T47D (cell line): ENCODE measurements around the gene KY.
A peak's percentile ranks its signal among the peaks of the same experiment; 100 is the strongest.

Experiments used
- DNase-seq, 2 experiments: peaks; one replicate each; pipeline versions ENCODE4 v3.0.0 to v3.0.0-alpha.2; 2011 to 2012; ENCODE audit warnings: low read depth in 1 of 2, low spot score in 1 of 2
- JUND ChIP-seq: IDR thresholded peaks from 2 replicates; pipeline ENCODE4 v1.6.1; 2012; ENCODE audit warnings: low read depth
- in situ Hi-C: cut with HindIII; loops from 2 replicates; pipeline ENCODE4 v1.10.0; 2016; ENCODE audit warnings: low sequenced_read_pairs, low pct_unique_long_range_greater_than_20kb

KY gene

DNA sequence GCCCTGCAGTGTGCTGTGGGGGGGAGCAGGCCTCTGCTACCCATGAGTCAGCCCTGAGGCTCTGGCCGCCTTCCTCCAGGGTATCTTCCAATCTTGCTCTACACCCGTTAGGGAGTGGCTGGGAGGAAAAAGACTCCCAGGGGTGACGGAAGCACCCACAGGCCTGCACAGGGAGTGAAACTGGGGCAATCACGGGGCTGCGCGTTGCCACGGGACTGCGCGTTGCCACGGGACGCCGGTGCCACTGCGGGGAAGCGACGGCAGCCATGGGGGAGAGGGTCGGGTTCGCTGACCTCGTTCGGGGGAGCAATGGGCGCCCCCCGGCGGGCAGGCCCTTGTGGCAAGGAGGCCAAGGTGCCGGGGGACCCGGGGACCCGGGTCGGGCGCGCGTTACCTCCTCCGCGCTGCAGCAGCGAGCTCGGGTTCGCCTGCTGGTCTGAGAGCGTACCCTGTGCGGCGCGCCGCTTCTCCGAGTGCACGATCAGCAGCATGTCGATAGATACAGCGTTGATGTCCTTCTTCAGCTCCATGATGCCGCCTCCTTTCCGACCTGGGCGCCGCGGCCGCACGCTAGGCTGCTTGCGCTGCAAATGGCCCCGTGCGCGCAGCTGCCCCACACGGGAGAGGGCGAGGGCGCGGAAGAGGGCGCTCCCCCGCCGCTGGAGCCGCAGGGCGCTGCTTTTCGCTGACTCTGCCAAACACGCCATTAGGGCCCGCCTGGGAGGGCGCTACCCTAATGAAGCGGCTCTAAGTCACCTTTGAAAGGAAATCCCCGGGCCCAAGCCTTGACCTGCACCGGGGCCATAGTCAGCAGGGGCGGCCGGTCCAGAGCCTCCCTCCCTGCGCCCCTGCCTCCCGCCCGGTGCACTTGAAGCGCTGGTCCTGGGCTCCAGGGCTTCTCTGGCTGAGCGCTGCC is at the start of gene KY:
Gene KY, minus strand, starts transcription at position 592 of the 916 bp plus-strand sequence. Its CDS starts 62 bp downstream, at position 530.
- peak; percentile 34 to 41 for DNase-seq
- TF ChIP-seq JUND, result no peak
- in situ Hi-C loops, result no loop called here

DNA sequence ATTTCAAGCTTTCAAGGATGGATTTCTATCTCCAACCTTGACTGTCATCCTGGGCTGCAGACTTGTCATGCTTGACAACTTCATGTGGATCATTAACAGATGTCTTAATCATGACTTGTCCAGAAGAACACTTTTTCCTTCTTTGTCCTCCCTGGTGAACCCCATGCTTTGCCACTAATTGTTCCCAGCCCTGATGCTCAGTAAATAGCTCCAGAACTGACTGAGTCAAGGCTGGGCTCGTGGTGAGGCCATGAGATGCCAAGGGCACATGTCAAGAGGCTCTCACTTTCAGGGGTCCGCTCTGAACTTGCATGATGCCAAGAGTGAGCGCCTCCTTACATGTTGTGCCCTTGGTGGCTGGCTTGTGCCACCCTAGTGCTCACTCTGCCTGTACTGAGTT is 48.9 kb upstream of the KY start:
- no peak for DNase-seq
- TF ChIP-seq JUND, result no peak
- in situ Hi-C loops, result no loop called here

DNA sequence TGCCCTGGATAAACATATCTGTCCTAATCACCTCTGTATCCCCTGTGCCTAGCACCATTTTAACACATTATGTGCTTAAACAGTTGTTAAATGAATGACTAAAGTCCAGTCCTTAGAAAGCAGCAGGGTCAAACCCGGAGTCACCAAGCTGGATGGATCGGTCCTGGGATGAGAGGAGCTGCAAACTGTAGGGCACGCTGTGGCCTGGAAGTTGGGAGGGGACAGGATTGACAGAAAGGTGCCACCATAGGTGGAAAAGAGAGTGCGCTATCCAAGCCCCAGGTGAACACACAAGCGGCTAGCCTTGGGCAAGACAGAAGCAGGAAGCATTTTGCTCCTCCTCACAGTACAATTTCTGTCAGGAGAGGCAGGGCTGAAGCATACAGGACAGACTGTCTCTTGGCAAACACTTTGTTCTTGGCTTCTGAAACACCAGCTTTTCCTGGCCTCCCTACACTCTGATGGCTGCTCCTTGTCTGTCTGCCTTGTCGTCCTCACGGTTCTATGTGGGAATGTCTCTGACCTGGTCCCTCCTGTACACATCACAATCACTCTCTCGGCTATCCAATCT is 48.4 kb upstream of the KY start:
- in situ Hi-C loops, result no loop called here

DNA sequence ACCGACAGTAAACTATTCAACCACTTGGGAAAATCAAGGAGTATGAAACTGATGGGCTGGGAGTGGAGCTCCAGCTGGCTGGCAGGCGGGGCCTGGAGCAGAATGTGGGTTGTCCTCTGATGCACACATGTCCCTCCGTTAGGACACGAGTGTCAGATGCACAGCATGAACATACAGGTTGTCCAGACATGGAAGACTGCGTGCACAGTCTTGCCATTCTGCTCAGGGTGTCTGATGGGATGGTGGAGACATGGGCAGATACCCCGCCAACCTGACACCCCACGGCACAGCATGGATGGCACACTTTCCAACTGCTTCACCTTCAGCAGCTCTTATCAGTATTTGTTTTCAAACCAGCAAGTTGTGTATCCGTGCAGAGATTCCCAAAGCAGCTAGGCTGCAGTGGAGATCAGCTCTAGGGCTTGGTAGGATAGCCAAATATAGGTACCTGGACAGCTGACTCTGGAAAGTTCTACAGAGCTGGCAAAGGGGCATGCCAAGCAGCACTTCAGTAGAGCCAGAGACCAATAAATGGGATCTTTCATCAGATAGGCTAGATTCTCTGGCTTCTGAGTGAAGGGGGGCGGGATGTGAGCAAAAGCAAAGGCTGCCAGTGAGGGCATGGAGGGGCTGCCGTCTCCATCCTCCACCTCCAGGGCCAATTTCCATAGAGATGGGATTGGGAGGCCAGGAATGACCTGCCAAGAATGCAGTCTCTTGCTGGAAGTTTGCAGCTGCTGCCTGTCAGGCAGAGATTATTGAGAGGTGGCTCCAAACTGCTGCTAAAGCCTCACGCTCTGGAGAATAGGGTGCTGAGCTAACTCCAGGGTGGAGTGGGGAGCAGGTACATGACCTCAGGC is 47.2 kb upstream of the KY start:
- TF ChIP-seq JUND, result no peak
- no peak for DNase-seq
- in situ Hi-C loops, result no loop called here

More for the DNA sequence above, 48.4 kb upstream of the KY start:
- no peak for TF ChIP-seq JUND
- peak; percentile 13 to 69 for DNase-seq

DNA sequence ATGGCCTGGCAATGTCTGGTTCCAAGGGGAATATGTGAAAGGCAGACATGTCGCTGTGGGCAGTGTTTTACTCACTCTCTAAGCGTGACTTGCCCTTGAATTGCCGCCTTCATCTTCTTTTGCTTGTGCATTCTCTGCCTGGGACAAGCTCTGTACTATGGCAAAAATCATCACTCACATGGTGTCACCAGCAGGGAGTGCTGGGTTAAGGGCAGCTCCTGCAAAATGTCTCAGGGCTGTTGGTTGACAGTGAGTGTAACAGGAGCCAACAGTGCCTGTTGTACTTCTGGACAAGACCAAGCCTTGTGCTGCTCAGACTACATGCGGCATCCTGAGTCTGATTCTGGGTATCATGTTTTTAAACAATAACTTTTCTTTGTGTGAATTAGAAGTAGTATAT is 45.3 kb upstream of the KY start:
- in situ Hi-C loops, result no loop called here
- no peak for TF ChIP-seq JUND
- no peak for DNase-seq

- DNase-seq, result no peak
- in situ Hi-C loops, result no loop called here
- TF ChIP-seq JUND, result no peak
Observed at GRCh38 chr3:134694946-134695543, 44.2 kb upstream of the KY start.

DNA sequence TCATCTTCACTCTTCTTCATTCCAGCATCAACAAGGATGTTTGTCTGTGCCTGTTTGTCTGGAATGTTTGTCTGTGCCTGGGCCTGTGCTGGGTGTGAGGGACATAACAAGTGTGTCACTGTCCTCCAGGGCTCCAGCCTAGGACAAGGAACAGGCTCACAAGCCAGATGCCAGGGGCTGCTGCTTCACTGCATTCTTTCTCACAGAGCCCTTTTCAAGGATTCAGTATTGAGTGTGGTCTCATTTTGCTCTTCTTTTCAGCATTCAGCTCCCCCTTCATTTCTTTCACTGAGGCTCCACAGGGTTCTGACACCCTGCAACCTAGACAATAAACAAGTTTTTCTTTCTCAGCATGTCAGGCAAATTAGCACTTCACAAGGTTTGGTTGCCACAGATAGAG is 43.6 kb upstream of the KY start:
- in situ Hi-C loops, result no loop called here
- DNase-seq, result no peak
- no peak for TF ChIP-seq JUND

DNA sequence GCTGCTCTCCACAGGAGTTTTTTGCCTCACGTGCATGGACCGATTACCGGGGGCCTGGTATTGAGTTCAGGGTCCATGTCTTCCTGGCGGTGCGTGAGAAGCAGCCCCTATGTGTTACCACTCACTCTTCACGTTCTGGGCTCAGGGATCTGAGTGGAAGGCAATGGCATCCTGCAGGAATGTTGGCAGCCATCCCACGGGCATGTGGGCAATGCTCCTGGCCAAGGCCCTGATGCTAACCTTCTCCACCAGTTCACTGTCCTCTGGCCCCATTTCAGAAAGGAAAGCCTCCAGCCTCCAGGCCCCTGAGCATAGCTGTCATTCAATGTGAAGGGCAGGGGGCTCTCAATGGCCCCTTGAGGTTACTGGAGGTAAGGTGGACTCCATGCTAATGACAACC is 43.0 kb upstream of the KY start:
- peak in 1 of 2 experiments; percentile 15 for DNase-seq
- no peak for TF ChIP-seq JUND
- in situ Hi-C loops, result no loop called here

DNA sequence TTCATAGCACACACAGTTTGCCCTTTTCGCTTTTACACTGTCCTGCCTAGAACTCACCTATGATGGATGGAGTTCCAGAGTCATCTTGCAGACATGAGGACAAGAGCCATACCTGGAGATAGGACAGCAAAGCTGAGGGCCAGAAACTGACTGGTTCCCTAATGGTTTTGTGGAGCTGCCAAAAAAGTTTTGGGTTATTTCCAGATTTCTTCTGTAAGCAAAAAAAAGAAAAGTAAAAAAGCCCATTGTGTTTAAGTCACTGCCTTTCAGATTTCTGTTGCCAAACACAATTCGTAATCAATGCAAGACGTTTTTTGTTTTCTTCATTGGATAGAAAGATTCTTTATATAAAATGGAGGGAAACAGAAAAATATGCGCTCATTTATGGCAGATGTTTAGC is 42.4 kb upstream of the KY start:
- in situ Hi-C loops, result no loop called here
- DNase-seq, result no peak
- no peak for TF ChIP-seq JUND

DNA sequence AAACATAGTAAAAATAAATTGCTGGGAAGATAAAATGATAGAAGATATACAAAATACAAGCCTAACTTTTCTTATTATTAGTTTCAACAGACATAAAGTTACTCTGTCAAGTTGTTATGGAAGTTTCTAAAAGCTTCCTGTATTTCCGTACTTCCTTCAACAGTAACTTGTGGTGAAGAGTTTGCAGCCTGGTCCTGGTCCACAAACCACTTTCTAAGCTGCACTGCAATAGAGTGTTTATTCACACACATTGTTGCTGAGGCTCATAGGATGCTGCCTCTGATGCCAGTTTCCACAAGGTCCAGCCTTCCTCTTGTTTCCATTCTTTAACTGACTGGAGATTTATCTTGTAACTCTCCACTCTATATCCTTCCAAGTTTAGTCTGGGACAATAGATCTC is 39.4 kb upstream of the KY start:
- no peak for DNase-seq
- no peak for TF ChIP-seq JUND
- in situ Hi-C loops, result no loop called here

DNA sequence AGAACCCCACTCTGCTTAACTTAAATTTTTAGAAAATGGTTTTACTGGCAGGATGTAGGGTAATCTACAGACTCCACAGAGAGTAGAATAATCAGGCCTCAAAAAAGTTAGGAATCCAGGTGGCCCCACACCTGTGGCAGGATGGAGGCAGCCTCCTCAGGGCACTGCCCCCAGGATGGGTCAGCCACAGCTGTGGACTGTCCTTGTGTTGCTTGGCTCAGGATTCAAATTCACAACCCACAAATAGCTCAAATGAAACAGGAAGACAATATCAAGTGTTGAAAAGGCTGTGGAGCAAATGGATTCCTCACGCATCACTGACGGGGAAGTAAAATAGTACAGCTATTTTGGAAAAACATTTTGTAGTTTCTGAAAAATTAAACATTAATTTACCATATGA is 36.8 kb upstream of the KY start:
- TF ChIP-seq JUND, result no peak
- in situ Hi-C loops, result no loop called here
- DNase-seq, result no peak
